ENCODE results near the gene ADGRG3.

The ADGRG3 gene

GRCh38 chr16:57692636-57693035, 24.5 kb downstream of the ADGRG3 start:
- H3K4me3 ChIP-seq (ENCODE audit: low read depth, low read length): no peak overlapping the region
- no peak for TF ChIP-seq CTCF (IDR thresholded peaks at IDR 0.05; ENCODE audit: low read depth, low read length)

GRCh38 chr16:57693550-57693949, 25.4 kb downstream of the ADGRG3 start:
- TF ChIP-seq CTCF (IDR thresholded peaks at IDR 0.05; ENCODE audit: low read depth, low read length): no peak
- no peak overlapping the region for H3K4me3 ChIP-seq (ENCODE audit: low read depth, low read length)

- H3K4me3 ChIP-seq (ENCODE audit: low read depth, low read length): no peak overlapping the region
- TF ChIP-seq CTCF (IDR thresholded peaks at IDR 0.05; ENCODE audit: low read depth, low read length): no peak
These were observed 26.2 kb downstream of the ADGRG3 start for GRCh38 chr16:57694231-57694724.

GRCh38 chr16:57694725-57695679, 26.9 kb downstream of the ADGRG3 start, which contains the start of gene DRC7:
Gene DRC7 (plus strand): TSS chr16:57694806. CDS start chr16:57697950, 3,144 bp downstream.
- no peak within 1 kb of the TSS for H3K4me3 ChIP-seq (ENCODE audit: low read depth, low read length)
- no peak for TF ChIP-seq CTCF (IDR thresholded peaks at IDR 0.05; ENCODE audit: low read depth, low read length)

- no peak for TF ChIP-seq CTCF (IDR thresholded peaks at IDR 0.05; ENCODE audit: low read depth, low read length)
- no peak overlapping the region for H3K4me3 ChIP-seq (ENCODE audit: low read depth, low read length)
These were observed 27.6 kb downstream of the ADGRG3 start for GRCh38 chr16:57695680-57696069.

DNA sequence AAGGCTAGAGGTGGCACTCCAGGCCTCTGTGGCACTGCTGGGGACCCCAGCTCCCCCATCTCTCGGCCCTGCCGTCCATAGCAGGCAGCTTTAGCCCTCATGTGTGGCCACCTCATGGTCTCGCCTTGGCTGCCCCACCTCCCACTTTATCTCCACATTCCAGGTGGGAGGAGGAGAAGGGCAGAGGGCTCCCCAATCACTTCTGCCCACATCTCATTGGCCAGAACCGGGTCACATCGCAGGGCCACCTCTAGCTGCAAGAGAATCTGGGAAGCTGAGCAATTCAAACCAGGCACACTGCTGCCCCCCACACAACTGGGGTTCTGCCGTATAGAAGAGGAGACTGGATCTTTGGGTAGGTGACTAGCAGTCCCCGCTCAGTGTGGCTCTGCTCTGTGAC, 28.1 kb downstream of the ADGRG3 start:
- TF ChIP-seq CTCF (IDR thresholded peaks at IDR 0.05; ENCODE audit: low read depth, low read length): no peak

DNA sequence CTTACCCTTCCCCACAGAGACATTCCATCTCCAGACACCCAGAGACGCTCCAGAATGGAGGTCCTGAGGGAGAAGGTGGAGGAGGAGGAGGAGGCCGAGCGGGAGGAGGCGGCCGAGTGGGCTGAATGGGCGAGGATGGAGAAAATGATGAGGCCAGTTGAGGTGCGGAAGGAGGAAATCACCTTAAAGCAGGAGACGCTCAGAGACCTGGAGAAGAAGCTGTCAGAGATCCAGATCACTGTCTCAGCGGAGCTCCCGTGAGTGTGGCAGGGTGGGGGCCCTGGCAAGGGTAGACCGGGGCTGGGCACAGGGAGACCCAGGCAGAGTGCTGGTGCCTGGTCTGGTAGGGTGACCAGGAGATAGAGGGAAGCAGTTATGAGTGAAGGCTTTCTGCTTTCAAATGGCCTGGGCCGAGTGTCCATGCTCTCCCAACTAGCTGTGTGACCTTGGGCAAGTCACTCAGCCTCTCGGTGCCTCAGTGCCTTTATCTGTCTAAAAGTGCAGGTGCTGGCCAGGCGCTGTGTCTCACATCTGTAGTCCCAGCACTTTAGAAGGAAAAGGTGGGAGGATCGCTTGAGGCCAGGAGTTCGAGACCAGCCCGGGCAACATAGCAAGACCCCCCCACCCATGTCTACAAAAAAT, 29.9 kb downstream of the ADGRG3 start:
- H3K4me3 ChIP-seq (ENCODE audit: low read depth, low read length): no peak overlapping the region
- no peak for TF ChIP-seq CTCF (IDR thresholded peaks at IDR 0.05; ENCODE audit: low read depth, low read length)

More for the DNA sequence above, 28.1 kb downstream of the ADGRG3 start:
- H3K4me3 ChIP-seq (ENCODE audit: low read depth, low read length): no peak overlapping the region
